ENCODE measurements around the gene HECTD1.
A peak's percentile ranks its signal among the peaks of the same experiment; 100 is the strongest.
"Not testable (repeated sequence)": the region's sequence is repeated elsewhere in the genome, so short reads cannot be mapped to it uniquely, and the experiment has no call there.

HECTD1 gene

DNA sequence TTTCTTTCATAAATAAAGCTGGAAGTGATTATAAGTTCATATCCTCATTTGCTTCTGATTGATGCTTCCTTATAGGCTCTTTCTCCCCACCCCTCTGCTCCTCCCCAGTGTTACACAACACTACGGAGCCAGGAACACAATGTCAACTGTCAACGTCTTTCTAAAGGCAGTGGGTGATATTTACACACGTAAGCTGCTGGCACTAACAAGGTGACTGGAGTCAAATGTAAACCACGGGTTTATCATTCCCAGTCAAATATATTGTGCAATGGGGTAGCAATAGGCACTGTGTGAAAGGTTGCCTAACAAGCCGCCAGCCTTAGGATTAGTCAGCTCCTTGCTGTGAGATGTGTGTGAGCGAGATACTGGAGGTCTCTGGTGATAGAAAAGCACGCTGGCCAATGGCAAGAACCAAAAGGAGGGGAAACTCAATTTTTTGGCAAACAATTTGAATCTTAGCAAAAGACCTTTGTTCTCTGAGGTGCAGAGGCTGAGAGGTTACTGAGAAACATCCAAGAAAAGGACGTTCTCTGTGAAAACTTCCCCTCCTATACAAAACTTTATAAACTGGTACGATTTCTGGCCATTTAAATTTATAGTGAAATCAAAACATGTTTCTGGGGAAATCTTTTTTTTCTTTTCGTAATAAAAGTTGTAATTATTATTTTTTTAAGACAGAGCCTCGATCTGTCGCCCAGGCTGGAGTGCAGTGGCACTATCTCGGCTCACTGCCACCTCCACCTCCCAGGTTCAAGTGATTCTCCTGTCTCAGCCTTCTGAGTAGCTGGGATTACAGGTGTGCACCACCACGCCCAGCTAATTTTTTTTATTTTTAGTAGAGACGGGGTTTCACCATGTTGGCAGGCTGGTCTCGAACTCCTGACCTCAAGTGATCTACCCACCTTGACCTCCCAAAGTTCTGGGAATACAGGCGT is 22.3 kb upstream of the HECTD1 start:
- H3K4me3 ChIP-seq (ENCODE audit: low read depth, low read length) = no peak overlapping the region
- peak; percentile 96 for DNase-seq (ENCODE audit: low read depth)

DNA sequence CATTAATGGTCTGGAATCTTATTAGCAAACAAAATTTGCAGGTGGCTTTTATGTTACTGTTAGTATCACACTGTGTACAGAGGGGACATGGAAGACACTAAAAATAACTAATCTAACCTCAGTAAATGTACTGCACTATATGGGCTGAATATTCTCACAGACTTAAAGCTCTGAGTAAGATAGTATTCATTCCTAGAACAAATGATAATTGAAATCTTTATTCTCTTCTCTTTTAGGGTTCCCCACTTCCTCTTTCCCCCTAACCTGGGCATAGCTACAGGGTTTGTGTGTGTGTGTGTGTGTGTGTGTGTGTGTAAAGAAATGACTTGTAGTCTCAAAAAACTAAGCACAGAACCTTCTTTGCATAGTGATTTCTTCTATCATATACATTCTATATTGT is 21.4 kb upstream of the HECTD1 start:
- DNase-seq (ENCODE audit: low read depth) = no peak
- no peak overlapping the region for H3K4me3 ChIP-seq (ENCODE audit: low read depth, low read length)

DNA sequence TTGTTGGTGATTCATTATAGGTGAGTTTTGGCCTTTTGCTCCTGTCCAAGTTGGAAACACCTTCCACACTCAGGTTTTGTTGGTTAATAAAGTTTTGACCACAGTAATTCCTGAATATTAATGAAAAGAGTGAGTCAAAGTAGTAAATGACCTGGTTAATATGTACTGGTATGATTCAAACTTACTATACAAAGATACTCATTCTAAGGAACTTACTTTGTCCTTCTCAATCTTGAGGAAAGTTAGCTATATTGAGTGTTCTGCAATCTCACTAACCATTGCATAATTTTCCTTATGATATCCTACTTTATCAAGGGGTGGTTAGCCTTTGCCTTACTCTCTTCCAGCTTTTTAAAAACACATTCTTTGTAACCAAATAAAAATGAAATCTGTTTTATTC is 20.9 kb upstream of the HECTD1 start:
- no peak for DNase-seq (ENCODE audit: low read depth)
- no peak overlapping the region for H3K4me3 ChIP-seq (ENCODE audit: low read depth, low read length)

DNA sequence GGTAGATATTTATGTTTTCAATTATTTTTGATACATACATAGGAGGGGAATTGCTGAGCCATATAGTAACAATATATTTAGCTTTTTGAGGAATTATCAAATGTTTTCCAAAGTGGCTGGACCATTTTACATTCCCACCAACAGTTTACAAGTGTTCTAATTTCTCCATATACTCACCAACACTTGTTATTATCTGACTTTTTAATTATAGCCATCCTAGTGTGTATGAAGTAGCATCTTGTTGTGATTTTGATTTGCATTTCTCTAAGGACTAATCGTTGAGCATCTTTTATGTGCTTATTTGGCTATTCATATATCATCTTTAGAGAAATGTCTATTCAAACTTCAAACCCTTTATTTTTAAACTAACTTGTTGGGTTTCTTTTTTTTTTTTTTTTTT is 17.2 kb upstream of the HECTD1 start:
- DNase-seq (ENCODE audit: low read depth) = no peak

DNA sequence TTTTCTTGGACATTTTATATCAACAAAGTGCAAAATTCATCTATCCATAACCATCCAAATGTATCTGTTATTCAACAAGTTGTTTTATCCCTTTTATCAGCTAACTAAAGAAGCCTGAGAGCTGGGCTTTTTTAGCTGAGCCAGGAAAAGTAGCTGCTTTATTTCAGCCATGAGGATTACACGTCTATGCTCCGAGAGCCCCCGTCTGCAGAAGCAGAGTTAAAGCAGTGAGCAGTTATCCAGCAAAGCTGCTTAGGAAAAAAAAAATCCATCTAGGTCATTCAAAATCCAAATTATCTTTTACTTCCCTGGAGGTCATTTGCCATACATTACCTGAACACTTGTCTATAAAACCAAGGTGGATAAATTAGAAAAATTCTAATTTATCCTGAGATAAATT is 15.7 kb upstream of the HECTD1 start:
- no peak for DNase-seq (ENCODE audit: low read depth)
- no peak overlapping the region for H3K4me3 ChIP-seq (ENCODE audit: low read depth, low read length)

More for the DNA sequence above, 17.2 kb upstream of the HECTD1 start:
- no peak overlapping the region for H3K4me3 ChIP-seq (ENCODE audit: low read depth, low read length)

DNA sequence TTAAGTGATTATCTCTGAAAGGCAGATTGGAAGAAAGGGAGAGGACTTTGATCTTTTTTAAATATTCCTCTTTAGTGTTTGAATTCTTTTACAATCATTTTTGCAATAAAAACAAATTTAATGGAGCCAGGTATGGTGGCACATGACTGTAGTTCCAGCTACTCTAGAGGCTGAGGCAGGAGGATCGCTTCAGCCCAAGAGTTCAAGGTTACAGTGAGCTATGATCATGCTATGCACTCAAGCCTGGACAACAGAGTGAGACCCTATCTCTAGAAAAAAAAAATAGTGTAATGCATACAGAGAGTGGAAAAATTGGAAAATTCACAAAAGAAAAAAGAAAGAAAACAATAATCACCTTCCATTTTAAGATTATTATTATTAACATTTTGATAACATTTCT is 15.2 kb upstream of the HECTD1 start:
- DNase-seq (ENCODE audit: low read depth) = no peak

DNA sequence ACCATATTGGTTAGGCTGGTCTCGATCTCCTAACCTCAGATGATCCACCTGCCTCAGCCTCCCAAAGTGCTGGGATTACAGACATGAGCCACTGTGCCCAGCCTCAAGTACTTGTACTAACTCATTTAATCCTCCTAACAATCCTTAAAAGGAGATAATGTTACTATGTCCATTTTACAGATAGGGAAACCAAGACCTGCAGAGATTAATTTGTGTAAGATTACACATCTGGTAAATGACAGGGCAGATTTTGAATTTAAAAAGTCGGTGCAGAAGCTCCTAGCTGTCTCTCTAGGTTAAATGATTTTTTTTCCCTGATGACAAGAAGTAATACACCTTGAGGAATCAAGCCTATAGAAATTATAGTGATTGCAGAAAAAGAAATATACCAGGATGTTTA is 13.7 kb upstream of the HECTD1 start:
- no peak overlapping the region for H3K4me3 ChIP-seq (ENCODE audit: low read depth, low read length)
- no peak for DNase-seq (ENCODE audit: low read depth)

More for the DNA sequence above, 15.2 kb upstream of the HECTD1 start:
- no peak overlapping the region for H3K4me3 ChIP-seq (ENCODE audit: low read depth, low read length)

DNA sequence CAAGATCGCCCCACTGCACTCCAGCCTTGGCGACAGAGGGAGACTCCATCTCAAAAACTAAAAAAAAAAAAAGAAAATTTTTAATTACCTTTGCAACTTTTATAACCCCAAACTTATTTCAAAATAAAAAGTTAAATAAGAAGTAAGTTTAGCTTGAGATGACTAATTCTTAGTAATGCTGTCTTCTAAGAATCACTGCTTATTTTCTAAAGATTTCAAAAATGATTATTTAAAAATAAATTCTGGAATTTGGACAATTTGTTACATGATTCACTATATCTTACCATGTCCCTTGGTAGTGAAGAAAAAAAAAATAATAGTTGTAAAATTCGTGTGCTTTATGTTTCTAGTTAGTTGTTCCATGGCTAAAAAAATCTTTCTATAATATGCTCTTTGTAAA is 11.6 kb upstream of the HECTD1 start:
- no peak overlapping the region for H3K4me3 ChIP-seq (ENCODE audit: low read depth, low read length)
- no peak for DNase-seq (ENCODE audit: low read depth)

DNA sequence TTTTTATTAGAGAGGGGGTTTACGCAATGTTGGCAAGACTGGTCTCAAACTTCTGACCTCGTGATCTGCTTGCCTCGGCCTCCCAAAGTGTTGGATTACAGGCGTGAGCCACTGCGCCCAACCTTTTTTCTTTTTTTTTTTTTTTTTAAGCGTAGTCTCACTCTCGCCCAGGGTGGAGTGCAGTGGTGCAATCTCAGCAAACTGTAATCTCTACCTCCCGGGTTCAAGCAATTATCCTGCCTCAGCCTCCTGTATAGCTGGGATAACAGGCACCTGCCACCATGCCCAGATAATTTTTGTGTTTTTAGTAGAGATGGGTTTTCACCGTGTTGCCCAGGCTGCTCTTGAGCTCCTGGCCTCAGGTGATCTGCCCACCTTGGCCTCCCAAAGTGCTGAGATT is 8.8 kb upstream of the HECTD1 start:
- H3K4me3 ChIP-seq (ENCODE audit: low read depth, low read length) = no peak overlapping the region
- no peak for DNase-seq (ENCODE audit: low read depth)

DNA sequence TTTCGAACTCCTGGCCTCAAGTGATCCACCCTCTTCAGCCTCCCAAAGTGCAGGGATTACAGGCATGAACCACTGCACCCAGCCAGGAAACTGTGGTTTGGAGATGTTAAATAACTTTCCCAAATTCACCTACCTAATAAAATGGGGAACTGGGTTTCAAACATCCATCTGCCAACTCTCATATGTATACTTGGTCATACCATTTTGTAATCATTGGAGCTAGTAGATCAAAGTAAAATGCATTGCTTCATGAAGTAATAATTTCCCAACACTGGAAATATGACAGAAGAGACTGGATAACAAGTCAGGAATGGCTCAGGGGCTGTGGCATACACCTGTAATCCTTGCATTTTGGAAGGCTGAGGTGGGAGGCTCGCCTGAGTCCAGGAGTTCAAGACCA is 5.3 kb upstream of the HECTD1 start:
- no peak for DNase-seq (ENCODE audit: low read depth)
- no peak overlapping the region for H3K4me3 ChIP-seq (ENCODE audit: low read depth, low read length)

DNA sequence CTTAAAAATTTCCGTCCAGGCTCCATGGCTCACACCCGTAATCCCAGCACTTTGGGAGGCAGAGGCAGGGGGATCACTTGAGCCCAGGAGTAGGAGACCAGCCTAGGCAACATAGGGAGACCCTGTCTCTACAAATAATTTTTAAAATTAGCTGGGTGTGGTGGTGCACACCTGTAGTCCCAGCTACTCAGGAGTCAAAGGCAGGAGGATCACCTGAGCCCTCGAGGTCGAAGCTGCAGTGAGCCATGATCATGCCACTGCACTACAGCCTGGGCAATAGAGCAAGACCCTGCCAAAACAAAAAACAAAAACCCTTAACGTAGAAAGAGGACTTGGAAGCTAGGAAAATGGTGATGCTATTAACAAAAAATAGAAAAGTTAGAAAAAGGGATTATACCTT is 2.0 kb upstream of the HECTD1 start:
- no peak for DNase-seq (ENCODE audit: low read depth)
- no peak overlapping the region for H3K4me3 ChIP-seq (ENCODE audit: low read depth, low read length)

DNA sequence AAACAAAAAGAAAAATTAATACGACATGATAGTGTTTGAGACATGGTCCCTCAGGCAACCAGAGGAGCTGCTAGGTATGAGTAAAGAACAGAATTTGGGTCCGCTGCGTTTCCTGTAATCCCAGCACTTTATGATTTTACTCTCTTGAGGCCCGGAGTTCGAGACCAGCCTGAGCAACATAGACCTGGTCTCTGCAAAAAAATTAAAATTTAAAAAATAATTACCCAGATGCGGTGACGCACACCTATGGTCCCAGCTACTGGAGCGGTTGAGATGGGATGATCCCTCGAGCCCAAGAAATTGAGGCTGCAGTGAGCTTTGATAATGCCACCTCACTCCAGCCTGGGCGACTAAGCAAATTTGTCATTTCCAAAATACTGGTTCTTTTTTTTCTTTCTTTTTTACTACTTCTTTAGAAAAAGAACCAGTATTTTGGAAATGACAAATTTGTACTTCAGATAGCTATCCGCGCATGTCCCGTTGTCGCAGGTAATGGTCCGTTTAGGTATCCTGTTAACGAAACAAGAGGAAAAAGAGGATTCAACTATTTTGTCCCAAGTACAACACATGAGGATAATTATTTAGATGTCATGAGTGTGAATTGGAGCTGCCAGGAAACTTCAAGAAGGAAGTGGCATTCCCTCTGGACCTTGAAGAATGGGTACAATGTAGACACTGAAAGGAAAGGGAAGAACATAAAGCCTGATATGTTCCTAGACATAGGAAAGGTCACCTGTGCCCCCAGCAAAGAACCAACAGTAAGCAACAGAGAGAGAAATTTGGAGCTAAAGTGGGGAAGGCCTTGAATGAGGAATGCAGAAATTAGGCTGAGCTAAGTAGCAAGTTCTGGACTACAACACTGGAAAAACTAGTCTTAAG is 1.2 kb upstream of the HECTD1 start:
- H3K4me3 ChIP-seq (ENCODE audit: low read depth, low read length) = peak overlapping the region; percentile 85

DNA sequence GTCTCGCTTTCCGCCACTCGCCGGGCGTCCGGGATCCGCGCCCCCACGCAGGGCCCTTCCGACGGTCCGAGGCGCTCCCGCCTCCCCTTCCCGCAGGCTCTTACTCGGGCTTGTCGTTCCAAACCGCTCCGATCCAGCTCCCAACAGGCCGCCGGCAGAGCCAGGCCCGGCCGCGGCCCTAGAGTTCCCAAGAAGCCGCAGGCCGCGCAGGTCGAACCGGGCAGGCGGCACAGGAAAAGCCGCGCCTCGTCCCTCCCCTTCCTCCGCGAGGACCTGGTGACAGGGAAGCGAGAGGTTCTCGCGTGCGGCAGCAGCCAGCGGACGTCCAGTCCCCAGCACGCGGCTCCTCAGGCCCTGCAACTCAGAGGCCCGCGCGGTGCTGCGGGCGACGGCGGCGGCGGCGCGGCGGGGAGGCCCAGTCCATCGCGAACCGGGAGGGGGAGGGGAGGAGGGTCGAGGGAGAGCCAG is 272 bp downstream of the HECTD1 start:
- peak overlapping the region; percentile 85 for H3K4me3 ChIP-seq (ENCODE audit: low read depth, low read length)
- DNase-seq (ENCODE audit: low read depth) = no peak

More for the DNA sequence above, 1.2 kb upstream of the HECTD1 start:
- no peak for DNase-seq (ENCODE audit: low read depth)

DNA sequence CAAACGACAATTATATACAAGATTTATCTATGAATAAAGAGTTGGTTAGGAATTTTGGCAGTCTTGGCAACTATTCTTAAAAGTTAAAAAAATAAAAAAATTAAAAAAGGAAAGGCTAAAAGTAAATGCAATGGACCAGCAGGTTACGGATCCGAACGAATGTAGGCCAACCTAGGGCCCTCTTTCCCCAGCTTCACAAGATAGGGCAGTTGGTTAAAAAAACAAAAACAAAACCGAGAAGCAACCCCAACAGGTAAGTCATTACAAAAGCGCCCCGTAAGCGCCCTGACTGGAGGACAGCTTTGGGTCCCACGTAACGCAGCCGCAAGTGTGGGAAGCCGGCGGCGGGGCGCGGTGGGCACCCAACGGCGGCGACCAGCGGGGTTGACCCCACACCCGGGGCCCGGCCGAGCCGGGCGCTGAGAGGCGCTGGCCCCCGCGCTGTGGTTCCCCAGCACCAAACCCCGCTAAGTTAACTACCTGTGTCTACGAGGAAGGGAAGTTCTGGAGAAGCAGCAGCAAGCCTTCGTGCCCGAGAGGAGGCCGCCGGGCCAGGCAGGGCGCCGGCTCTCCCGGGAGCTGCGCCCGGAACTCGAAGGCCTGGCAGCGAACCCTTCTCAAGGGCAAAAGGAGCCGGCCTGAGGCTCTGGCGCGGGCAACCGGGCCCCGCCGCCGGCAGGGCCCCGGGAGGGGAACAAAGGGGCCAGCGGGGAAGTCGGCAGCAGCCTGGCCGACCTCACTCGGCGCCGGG is 882 bp downstream of the HECTD1 start:
- H3K4me3 ChIP-seq (ENCODE audit: low read depth, low read length) = peak overlapping the region; percentile 85
- DNase-seq (ENCODE audit: low read depth) = no peak

DNA sequence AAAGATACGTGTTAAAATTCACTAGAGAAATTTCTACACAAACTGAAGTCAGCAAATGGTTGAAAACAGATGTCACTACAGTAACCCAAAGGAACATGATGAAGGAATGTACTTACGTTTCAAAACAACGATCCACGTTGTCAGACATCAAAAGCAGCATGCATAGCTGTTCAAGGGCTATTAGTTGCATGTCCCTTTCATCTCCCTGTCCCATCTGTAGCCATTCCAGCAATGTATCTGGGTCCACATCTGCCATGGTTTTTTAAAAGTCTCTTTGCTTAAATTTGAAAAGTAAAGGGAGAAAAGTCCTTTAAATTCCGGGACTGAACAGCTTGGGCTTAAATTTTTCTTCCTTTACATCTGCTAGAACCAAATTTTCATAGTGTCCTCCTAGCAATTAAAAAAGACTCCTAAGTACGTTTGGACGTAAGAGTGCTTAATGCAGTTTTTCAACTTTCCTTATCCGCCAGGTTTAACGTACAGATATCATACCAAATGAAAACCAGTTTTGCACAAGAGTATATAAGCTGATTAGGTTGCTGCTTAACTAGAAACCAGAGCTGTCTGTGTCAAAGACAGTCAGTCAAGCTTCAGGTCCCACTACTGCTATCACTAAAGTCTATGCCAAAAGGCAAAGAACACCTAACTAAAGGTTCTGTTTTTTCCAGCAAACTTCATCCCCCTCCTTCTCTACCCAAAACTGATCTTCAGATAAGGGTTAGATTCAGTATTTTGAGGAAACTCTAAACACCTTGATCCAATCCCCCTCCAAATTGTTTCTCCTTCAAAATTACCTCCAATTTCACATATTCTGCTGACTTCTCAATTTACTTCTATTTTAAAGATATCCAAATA is 1.7 kb downstream of the HECTD1 start:
- peak overlapping the region; percentile 85 for H3K4me3 ChIP-seq (ENCODE audit: low read depth, low read length)
- peak; percentile 39 for DNase-seq (ENCODE audit: low read depth)

DNA sequence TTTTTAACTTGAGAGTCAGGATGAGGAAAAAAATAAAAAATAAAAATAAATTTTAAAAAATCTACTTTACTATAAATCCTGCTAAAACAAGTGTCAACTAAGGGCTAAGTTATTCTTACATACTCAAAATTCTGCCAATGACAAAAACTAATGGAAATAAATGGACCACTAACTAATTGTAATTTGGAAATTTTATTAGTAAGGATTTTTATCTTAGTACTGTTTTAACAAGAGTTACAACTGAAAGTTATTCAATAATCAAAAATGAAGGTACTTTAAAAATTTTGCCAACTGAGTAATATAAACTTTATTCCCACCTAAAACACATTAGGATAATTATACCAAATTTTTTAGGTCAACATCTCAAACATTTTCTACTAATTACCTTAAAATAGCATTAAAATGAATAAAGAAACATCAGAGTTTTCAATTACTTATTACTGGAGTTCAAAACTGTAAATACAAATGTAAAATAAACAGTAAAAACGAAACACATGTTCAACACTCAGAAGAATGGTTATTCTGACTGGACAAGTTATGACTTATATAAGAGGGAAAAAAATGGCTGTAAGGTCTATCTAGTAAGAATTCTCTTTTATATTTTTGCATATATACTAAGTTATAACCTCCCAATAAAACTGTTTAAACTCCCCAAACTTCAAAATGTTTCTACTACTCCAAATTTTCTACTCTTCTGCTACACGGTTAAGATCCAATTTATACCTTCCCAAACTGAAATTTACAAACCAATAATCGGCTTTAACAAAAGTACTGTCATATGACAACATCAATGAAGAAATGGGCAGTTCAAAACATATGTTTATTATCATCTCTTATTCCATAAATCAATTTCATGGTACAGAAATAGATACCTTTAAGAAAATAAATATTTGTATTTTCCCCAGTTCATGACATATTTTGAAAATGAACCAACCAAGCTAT is 2.7 kb downstream of the HECTD1 start:
- H3K4me3 ChIP-seq (ENCODE audit: low read depth, low read length) = peak overlapping the region; percentile 85
- no peak for DNase-seq (ENCODE audit: low read depth)

DNA sequence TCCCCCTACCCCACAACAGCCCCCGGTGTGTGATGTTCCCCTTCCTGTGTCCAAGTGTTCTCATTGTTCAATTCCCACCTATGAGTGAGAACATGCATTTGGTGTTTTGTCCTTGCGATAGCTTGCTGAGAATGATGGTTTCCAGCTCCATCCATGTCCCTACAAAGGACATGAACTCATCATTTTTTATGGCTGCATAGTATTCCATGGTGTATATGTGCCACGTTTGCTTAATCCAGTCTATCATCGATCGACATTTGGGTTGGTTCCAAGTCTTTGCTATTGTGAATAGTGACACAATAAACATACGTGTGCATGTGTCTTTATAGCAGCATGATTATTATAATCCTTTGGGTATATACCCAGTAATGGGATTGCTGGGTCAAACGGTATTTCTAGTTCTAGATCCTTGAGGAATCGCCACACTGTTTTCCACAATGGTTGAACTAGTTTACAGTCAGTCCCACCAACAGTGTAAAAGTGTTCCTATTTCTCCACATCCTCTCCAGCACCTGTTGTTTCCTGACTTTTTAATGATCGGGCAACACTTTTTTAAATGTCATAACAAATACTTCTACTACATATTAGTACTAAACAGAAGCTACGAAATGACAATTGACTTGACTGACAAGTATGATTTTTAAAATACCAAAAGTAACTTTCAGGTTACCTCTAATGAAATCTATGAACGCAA is 3.5 kb downstream of the HECTD1 start:
- DNase-seq (ENCODE audit: low read depth) = not testable (repeated sequence)

More for the DNA sequence above, 3.5 kb downstream of the HECTD1 start:
- not testable (repeated sequence) for H3K4me3 ChIP-seq (ENCODE audit: low read depth, low read length)
